LoVo (cell line): Measurements from ENCODE around the gene NOL4L.

Source experiments
- DNase-seq: peaks from one replicate; pipeline ENCODE4 v3.0.0-alpha.2; 2016; ENCODE audit warnings: low spot score

NOL4L gene

DNA sequence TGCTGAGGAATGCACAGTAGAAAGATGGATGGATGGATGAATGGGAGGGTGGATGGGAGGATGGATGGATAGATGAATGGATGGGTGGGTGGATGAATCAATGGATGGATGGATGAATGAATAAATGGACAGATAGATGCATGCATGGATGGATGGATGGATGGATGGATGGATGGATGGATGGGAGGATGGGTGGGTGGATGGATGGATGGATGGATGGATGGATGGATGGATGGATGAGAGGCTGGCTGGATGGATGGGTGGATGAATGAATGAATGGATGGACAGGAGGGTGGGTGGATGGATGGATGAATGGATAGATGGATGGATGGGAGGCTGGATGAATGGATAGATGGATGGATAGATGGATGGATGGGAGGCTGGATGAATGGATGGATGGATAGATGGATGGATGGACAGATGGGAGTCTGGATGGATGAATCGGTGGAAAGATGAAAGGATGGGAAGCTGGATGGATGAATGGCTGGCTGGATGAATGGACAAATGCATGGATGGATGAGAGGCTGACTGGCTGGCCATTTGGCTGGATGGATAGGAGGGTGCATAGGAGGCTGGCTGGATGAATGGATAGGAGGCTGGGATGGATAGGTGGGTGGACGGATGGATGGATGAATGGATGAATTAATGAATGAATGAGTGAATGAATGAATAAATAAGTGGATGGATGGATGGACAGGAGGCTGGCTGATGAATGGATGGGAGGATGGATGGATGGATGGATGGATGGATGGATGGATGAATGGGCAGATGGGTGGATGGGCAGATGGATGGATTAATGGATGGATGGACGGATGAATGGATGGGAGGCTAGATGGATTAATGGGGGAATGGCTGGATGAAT, 28.3 kb upstream of the NOL4L start:
- no peak for DNase-seq

DNA sequence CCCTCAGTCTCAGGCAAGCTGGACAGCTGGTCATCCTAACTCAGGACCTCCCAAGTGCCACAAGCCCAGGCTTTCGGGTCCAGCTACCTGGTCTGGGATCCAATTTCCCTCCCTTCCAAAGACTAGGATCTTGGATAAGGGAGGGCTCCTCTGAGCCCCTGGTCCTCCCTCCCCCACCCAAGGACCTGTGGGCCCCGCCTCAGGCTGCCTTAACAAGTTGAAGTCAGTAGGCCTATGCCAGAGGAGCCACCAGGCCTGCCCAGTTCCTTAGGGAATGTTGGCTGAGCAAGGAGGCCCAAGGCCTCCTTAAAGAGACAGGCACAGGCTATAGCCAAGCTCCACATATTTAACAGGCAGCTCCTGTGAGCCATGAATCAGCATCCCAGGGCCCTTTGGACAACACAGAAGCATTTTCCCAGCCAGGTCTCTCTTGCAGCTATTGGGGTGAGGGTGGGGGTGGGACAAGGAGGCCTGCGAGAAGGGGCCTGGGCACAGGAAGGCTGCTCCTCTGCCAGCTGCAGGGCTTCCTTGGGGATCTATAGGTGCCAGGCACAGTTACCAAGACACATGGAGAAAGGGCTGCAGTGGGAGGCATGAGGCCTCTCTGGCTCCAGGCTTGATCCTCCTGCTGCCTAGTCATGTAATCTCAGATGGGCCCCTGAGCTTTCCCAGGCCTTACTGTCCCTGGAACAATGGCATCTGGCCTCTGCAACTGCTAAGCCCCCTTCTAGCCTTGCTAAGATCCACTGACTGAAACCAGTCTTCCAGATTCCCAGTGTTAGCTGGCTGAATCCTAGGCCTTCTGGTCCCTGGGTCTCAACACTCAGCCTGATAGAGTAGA, 27.4 kb upstream of the NOL4L start:
- DNase-seq = no peak

DNA sequence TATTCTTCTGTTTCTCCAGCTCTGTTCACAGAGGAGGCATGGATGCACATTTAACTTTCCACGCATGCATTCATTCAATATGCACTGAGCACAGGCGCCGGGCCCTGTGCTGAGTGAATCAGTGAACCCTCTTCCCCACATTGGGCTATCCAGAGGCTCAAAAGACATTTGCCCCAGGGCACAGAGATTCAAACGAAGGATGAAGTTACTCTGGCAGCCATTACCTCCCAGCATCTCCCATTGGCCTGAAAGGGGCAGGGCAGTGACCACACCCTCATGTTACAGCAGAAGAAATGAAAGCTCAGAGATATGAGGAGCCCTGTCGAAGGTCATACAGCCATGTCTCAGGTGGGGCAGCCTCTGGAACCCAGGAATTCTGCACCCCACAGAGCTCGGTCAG, 26.7 kb upstream of the NOL4L start:
- no peak for DNase-seq

DNA sequence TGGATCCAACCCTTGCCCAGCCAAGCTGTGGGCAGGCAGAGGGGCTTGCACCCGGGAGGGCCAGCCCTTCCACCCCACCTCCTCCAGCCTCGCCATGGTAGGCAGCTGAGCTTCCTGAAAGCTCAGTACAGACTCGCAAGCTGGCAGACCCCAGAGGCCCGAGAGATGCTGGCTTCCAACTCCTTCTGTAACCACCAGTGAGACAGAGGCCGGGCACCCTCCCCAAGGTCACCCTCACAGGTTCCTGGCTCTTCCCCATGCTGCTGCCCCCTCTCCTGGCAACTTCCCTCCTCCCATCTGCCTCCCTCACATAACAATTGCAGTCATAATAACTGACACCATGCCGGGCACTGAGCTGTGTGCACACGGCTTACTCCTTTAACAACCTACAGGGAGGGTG, 26.2 kb upstream of the NOL4L start:
- no peak for DNase-seq

DNA sequence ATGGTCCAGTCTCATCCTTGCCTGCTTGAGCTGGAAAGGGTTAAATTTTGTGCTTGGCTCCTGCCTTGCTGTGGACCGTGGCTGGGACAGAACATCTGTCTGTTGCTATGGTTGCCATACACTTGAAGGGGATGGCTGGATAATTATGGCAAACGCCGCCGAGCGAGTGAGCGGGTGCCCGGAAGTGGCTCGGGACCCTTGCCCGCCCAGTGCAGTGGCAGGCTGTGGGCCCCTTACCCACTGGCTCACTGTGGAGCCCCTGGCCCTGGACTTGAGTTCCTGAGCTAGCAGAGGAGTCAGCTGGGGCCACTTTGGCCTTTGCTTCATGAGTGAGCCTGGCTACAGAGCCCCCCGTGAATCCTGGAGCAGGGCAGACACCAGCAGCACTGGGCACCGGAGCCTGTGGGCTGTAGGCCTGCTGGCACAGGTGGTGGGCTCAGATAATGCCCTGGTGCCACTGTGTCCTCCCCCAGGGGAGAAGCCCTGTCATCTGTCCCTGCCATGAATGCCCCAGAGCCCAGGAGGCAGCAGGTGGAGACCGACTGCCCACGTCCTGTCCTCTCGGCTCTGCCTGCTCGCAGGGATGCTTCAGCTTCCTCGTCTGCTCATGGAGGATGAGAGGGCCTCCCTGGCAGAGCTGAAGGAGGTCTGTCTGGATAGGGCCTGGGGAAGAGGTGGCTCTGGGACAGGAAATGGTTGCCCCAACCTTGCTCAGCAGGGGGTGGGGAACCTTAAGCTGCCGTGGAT, 25.5 kb upstream of the NOL4L start:
- DNase-seq = no peak

DNA sequence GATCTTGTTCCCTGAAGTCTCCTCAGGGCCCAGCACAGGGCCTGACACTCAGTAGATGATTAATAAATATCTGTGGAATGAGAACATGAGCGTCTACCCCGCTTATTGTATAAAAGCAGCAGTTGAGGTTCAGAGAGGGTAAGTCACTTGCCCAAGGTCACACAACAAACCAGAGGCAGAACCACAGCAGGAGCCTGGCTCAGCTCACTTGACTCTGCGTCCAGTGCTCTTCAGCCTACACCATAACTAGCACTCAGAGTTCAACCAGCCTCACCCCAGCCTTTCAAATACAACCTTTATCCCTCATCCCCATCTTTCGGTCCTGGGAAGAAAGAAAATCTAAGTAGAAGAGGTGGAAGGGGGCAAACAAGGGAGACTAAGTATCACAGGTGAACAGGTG, 24.9 kb upstream of the NOL4L start:
- no peak for DNase-seq

DNA sequence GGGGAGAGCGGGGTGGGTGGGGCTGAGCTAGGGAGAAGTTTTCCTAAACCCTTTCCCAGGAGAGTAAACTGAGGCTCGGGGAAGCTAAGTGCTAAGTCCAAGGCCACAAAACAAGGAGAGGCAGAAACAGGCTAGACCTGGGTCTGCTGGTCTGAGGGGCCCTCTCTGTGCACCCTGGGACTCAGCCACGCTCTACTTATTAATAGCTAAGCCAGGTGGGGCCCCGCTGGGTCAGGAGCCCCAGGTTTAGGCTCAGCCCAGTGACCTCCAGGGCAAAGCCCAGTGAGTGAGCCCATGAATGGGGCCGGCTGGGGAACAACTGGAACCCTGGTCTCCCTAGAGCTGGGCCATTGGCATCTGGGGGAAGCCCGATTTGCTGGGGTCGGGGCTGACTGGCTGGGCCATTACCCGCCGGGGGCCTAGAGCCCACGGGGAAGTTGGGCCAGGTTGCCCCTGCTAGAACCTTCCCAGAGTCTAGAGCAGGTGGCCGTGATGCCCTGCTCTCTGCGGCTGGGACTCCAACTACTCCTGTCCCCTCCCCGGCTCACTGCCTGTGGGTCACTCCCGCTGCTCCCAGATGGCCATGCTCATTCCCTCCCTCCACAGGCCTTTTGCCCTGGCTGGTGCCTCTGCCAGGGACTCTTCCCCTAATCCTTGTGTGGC, 24.1 kb upstream of the NOL4L start:
- no peak for DNase-seq

DNA sequence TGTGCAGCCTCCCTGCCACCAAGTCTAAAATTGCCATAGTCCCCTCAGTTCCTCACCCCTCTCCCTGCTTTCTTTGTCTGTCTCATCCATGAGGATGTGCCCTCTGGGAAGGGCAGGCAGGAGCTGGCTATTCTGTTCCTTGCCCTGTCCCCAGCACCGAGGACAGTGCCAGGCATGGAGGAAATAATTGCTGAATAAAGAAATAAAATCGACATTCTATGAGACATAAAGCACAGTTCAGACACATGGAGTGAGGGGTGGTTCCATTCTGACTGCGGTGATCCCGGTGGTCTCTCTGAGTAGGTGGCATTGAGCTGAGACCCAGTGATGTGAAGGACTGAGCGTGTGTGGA, 23.5 kb upstream of the NOL4L start:
- no peak for DNase-seq

DNA sequence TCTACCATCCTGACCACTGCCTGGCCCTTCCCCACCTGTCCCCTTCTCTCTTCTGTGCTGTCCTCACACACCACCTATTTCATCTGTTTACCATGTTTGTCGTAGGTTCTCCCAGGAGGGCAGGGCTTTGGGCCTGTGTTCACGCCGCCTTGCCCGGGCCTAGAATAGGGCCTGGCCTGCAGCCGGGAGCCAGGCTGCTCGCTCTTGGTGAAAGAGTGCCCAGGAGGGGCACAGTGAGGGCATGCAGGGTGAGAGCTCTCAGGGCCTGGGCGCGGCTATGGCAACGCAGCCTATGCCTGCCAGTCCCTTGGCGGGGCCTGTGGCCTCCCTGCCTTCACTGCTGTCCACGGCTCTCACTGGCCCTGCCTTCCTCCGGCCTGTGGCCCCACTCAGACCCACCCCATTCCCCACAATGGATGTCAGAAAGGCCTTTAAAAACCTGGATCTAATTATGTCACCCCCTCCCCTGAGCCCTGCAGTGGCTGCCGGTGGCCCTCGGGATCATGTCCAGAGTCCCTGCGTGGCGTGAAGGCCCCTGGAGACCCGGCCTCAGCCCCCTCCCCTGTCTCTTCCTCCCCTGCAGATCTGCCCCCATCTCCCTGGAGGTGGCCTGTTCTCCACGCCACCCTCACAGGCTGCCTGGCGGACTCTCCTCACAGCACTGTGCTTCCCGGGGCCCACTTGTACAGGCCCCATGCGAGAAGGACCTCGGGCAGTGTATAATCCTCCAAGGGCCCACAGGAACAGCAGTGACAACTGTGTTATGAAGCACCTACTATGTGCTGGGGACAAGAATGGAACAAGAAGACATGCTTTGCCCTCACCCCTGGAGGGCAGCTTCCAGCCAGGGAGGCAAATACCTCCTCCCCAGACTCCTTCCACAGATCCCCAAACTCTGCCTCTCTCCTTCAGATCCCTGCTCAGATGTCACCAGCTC, 22.9 kb upstream of the NOL4L start:
- DNase-seq = no peak

DNA sequence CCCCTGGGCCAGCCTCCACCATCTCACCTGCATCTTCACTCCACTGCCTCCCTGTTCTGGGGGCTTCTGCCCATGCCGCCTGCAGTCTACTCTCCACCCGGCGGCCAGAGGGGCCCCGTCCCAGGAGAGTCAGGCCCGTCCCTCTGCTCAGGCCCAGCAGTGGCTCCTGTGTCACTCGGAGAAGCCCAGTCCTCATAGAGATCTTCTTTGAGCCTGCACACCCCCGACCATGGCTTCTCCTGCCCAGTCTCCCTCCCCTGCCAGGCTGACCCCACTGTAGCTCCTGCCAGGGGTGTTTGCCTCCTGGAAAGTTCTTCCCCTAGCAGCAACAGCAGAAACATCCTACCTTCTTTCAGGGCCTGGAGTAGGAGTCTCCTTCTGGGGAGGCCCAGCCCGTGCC, 22.2 kb upstream of the NOL4L start:
- DNase-seq = no peak

DNA sequence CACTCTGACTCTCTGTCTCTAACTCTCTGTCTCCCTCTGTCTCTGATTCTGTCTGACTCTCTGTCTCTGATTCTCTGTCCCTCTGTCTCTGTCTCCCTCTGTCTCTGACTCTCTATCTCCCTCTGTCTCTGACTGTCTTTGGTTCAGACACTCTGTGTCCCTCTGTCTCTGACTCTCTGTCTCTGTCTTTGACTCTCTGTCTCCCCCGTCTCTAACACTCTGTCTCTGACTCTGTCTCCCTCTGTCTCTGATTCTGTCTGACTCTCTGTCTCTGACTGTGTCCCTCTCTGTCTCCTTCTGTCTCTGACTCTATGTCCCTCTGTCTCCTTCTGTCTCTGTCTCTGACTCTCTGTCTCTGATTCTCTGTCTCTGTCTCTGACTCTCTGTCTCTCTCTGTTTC, 21.7 kb upstream of the NOL4L start:
- no peak for DNase-seq

DNA sequence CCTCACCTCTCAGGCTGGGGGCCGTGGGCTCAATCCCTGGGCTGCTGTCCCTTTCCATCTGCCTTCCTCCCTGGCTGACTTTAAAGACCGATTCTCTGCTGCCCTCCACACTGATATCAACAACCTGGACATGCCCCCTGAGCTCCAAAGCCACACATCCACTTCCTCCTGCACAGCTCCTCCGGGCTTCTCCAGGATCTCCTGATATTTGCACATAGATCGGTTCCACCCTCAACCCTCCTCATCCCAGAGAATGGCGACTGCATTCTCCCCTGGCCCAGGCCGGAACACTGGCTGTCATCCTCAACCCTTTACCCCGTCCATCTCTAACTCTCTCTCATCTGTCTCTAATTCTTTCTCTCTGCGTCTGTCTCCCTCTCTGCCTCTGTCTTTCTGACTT, 21.0 kb upstream of the NOL4L start:
- DNase-seq = no peak

DNA sequence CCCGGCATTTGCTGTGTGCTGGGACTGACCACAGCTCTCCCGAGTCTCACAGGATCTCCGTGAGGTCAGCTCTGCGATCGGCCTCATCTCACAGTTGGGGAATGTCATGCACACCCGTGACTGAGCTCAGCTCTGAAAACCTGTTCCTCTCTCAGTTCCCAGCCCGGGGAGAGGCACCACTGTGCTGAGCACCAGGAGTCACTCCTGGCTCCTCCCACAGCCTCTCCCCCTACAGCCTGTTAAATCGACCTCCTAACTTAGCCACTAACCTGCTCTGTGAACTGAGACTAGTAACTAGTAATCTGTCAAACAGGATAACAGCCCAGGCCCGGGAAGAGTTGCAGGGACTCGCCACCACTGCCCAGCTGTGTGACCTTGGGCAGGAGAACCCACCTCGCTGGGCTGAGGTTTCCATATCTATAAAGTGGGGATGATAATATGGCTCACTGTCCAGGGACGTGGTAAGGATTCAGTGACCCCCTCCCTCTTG, 20.1 kb upstream of the NOL4L start:
- DNase-seq = no peak

DNA sequence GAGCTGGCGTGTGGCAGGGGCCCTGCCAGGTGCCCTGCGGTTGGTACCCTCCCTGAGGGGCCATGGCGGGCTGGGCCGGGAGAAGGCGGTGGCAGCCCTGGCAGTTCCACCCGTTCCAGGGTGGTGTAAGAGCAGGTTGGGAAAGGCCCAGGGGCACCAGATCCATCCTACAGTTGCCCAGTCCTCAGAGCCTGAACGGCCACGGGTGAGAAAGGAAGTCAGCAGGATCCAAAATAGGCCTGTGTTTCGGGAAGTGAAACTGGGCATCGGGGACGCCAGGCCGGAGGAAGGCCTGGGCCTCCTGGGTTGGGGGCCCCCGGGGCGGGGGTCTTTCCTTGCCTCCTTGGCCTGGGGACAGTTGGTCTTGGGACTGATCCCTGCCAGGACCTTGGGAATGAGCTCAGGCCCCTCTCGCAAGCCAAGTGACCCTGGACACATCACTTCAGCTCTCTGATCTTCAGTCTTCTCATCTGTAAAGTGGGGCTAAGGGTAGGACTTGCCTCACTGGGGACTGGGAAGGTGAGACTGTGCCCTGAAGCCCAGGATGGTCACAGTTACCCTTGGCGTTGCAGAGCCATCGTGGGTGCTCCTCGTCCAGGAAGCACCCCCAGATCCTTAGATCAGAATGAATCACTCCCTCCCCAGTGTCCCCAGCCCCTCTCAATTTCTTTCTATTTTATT, 18.1 kb upstream of the NOL4L start:
- no peak for DNase-seq

DNA sequence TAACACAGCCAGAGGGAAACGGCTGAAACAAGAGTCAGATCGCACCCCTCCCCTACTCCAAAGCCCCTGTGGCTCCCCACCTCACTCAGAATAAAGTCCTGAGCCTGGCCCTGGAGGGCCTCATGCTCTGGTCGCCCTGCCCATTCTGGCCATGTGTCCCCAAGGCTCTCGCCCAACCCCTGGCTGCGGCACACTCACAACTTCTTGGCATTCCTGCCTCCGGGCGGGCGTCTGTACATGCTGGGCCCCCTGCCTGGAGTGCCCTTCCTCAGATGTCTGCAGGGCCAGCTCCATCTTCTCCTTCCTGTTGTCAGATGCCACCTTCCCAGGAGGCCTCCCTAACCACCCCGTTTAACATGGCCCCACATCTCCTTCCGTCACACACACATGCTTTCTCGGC, 17.1 kb upstream of the NOL4L start:
- no peak for DNase-seq

DNA sequence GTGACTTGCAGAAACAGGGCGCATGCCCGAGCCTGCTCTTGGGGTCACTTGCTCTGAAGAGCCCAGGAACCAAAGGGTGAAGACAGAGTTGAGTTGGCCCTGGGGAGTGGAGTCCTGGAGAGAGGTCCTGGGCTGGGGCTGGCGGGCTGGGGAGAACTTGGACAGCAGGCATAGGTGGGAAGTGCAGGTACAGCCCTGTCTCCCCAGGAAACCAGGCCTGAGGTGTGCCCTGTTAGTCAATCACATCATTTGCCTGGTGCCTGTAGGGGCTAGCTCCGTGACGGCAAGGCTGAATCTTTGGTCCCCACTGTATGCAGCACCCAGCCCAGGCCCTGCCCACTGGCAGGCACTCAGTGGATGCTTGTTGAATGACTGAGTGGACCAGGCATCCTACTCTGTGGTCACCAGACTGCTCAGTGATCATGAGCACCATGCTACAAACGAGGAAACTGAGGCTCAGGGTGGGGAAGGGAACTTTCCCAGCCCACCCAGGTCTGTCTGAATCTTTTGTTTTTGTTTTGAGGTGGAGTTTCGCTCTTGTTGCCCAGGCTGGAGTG, 15.6 kb upstream of the NOL4L start:
- DNase-seq = no peak

DNA sequence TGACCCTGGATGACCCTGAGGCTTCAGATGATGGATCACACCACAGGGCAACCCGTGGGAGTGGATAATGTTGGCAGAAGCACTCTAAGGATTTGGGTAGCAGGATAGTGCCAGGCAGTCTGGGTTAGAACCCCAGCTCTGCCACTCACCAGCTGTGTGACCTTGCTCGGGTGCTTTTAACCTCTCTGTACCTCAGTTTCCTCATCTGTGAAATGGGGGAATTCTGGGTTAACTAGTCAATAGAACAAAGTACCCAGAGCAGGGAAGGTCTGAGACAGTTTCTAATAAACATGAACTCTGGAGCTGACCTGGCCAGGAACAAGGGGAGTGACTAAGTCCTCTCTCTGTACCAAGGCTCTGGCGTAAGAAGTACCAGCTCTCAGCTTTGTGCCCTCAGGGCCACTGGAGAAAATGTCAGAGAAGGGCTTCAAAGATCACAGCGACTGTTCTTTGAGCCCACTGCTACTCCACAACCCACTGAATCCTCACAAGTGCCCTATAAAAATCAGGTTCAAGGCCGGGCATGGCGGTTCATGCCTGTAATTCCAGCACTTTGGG, 14.7 kb upstream of the NOL4L start:
- no peak for DNase-seq

DNA sequence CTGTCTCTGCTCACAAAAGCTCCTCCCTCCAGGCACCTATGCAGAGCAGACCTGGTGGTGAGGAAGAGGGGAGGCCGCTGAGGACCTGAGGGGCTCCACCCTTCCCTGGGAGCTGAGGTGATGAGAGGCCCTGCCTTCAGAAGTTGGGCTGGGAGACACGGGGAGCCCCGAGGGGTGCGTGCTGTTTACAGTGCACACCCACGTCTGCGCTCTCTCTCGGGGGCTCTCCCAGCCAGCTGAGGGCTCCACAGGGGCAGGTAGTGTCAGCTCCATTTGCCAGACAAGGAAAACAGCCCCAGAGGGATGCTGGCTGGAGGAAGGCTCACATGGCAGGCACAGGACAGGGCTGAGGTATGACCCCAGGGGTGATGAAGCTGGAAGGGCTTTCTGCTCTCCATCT, 13.5 kb upstream of the NOL4L start:
- no peak for DNase-seq

DNA sequence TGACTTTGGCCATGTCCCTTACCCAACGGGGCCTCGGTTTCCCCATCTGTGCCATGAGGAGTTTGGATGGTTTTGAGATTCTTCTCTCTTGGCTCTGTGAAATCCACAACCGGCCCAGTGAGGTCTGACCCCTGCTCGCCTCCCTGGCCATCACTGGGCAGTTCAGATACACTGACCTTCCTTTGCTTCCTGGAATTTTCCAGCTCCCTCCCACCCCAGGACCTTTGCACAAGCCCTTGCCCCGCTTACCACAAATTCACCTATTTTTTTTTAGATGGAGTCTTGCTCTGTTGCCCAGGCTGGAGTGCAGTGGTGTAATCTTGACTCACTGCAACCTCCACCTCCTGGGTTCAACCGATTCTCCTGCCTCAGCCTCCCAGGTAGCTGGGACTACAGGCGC, 12.6 kb upstream of the NOL4L start:
- no peak for DNase-seq
